ENCODE results near the gene XG. TPM values are rescaled to one million over a fixed set of nuclear protein-coding genes. Genes with fewer than 3 reads are reported as not detected.
"Not testable (repeated sequence)": the region's sequence is repeated elsewhere in the genome, so short reads cannot be mapped to it uniquely, and the experiment has no call there.

The XG gene
- total and polyA plus RNA-seq, 4 donors = 0.21 to 0.71 (median 0.39) TPM

DNA sequence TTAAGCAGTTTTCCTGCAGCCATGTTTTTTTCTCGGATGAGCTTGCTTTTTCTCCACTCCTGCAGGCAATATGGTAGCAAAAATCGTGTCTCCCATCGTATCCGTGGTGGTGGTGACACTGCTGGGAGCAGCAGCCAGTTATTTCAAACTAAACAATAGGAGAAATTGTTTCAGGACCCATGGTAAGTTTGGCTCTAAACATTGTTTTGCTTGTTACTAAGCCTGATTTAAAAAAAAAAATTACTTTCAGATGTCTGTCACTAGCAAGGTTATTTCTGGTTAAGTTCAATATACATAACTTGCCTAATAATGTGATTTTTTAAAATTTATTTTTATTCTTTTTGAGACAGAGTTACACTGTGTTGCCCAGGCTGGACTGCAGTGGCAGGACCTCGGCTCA, 59.4 kb downstream of the XG start:
- H3K9me3 ChIP-seq (ENCODE audit: control insufficient read depth in 4 of 4, insufficient read depth in 3 of 4, low read length in 3 of 4) = peaks cover 0 to 2% (median 0%) of the 10 kb centered on the region in 4 donors
- no peak overlapping the region for H3K4me3 ChIP-seq
- H3K36me3 ChIP-seq (ENCODE audit: control insufficient read depth in 4 of 4, insufficient read depth in 4 of 4, low read length in 4 of 4) = no peaks in the 10 kb centered on the region
- WGBS, 2 donors = 85 to 96% methylated on average over 5 of the region's 5 CpGs
- peaks cover 0 to 26% (median 6%) of the 10 kb centered on the region in 3 donors for H3K27me3 ChIP-seq (ENCODE audit: control insufficient read depth in 3 of 3, insufficient read depth in 3 of 3, low read length in 2 of 3)
- H3K27ac ChIP-seq (ENCODE audit: low read depth in 1 of 2, low read length in 1 of 2) = no peak overlapping the region
- TF ChIP-seq, protein P1, sequence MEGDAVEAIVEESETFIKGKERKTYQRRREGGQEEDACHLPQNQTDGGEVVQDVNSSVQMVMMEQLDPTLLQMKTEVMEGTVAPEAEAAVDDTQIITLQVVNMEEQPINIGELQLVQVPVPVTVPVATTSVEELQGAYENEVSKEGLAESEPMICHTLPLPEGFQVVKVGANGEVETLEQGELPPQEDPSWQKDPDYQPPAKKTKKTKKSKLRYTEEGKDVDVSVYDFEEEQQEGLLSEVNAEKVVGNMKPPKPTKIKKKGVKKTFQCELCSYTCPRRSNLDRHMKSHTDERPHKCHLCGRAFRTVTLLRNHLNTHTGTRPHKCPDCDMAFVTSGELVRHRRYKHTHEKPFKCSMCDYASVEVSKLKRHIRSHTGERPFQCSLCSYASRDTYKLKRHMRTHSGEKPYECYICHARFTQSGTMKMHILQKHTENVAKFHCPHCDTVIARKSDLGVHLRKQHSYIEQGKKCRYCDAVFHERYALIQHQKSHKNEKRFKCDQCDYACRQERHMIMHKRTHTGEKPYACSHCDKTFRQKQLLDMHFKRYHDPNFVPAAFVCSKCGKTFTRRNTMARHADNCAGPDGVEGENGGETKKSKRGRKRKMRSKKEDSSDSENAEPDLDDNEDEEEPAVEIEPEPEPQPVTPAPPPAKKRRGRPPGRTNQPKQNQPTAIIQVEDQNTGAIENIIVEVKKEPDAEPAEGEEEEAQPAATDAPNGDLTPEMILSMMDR (IDR thresholded peaks at IDR 0.05; ENCODE audit: control extremely low read depth, extremely low read depth) = no peak
- ATAC-seq (ENCODE audit: insufficient read depth, low FRiP score) (no peak), DNase-seq (no peak)
- H3K9ac ChIP-seq (ENCODE audit: insufficient read depth in 1 of 2, low read length in 2 of 2) = no peak overlapping the region
- peaks cover 0 to 1% (median 0%) of the 10 kb centered on the region in 5 donors for H3K4me1 ChIP-seq (ENCODE audit: control insufficient read depth in 5 of 5, insufficient read depth in 5 of 5, low read length in 5 of 5)

DNA sequence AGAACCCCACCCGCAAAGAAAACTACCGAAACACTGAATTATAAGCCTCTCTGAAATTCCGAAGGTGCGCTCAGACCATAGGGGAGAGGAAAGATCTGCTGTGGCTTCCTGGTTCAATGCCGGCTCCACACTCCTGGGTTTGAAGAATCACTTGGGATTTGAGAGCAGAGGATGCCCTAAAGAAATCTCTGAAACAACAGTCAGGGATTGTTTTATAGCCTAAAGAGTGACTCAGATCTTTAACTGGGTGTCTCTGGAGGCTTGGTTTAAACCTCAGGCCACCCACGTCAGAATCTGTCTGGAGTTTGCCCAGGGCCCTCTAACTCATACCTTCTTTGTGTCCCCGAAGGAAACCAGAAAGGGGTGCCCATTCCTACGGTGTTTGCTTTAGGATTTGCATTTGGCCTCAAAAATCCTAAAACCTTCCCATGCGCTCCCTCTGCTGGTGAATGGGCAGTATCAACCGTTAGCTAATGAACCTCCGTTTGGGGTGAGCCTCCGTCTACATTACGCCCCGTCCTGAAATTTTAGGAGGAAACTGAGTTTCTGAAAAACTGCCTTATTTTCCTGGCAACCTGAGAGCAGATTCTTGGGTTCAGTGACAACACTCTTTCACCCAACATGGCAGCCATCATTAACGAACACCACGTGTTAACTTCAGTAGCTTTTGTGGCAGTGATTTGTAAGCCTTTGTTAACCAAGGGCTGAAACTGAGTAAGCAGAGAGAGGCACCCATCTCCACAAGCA, 60.5 kb downstream of the XG start:
- ATAC-seq (ENCODE audit: insufficient read depth, low FRiP score) (peak; percentile 58), DNase-seq (peak; percentile 52 to 64 (median 55))
- Histone ChIP-seq H3K9ac (ENCODE audit: insufficient read depth in 1 of 2, low read length in 2 of 2) (peak overlapping the region in 1 of 2 donors; percentile 38), H3K27me3 (ENCODE audit: control insufficient read depth in 3 of 3, insufficient read depth in 3 of 3, low read length in 2 of 3) (peaks cover 0 to 21% (median 3%) of the 10 kb centered on the region in 3 donors)
- not testable (repeated sequence) for H3K27ac ChIP-seq (ENCODE audit: low read depth in 1 of 2, low read length in 1 of 2); H3K36me3 ChIP-seq (ENCODE audit: control insufficient read depth in 4 of 4, insufficient read depth in 4 of 4, low read length in 4 of 4); H3K9me3 ChIP-seq (ENCODE audit: control insufficient read depth in 4 of 4, insufficient read depth in 3 of 4, low read length in 3 of 4); H3K4me1 ChIP-seq (ENCODE audit: control insufficient read depth in 5 of 5, insufficient read depth in 5 of 5, low read length in 5 of 5); H3K4me3 ChIP-seq
- WGBS, 2 donors = 26 to 35% methylated on average over 12 to 15 of the region's 16 CpGs

DNA sequence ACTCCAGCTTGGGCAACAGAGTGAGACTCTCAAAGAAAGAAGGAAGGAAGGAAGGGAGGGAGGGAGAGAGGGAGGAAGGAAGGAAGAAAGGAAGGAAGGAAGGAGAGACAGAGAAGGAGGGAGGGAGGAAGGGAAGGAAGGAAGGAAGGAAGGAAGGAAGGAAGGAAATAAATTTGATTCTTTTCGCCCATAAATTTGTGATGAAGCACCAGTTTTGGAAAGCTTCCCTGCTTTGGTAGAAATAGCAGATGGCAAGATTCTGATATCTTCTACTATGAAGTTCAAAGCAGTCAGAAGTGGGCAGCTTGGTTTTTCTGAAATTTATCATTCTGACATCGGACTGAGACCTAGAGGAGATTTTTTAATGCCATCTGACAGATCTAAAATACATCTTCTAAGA, 65.2 kb downstream of the XG start:
- Histone ChIP-seq H3K4me1 (ENCODE audit: control insufficient read depth in 5 of 5, insufficient read depth in 5 of 5, low read length in 5 of 5) (peaks cover 0 to 1% (median 0%) of the 10 kb centered on the region in 5 donors), H3K27me3 (ENCODE audit: control insufficient read depth in 3 of 3, insufficient read depth in 3 of 3, low read length in 2 of 3) (peaks cover 0 to 15% (median 6%) of the 10 kb centered on the region in 3 donors), H3K36me3 (ENCODE audit: control insufficient read depth in 4 of 4, insufficient read depth in 4 of 4, low read length in 4 of 4) (no peaks in the 10 kb centered on the region), H3K9ac (ENCODE audit: insufficient read depth in 1 of 2, low read length in 2 of 2) (no peak overlapping the region), H3K4me3 (no peak overlapping the region), H3K27ac (ENCODE audit: low read depth in 1 of 2, low read length in 1 of 2) (no peak overlapping the region), H3K9me3 (ENCODE audit: control insufficient read depth in 4 of 4, insufficient read depth in 3 of 4, low read length in 3 of 4) (no peaks in the 10 kb centered on the region)
- 61 to 74% methylated on average over 2 of the region's 2 CpGs for WGBS, 2 donors
- ATAC-seq (ENCODE audit: insufficient read depth, low FRiP score) = no peak
- DNase-seq = no peak
- TF ChIP-seq, protein P1 (IDR thresholded peaks at IDR 0.05; ENCODE audit: control extremely low read depth, extremely low read depth) = no peak

DNA sequence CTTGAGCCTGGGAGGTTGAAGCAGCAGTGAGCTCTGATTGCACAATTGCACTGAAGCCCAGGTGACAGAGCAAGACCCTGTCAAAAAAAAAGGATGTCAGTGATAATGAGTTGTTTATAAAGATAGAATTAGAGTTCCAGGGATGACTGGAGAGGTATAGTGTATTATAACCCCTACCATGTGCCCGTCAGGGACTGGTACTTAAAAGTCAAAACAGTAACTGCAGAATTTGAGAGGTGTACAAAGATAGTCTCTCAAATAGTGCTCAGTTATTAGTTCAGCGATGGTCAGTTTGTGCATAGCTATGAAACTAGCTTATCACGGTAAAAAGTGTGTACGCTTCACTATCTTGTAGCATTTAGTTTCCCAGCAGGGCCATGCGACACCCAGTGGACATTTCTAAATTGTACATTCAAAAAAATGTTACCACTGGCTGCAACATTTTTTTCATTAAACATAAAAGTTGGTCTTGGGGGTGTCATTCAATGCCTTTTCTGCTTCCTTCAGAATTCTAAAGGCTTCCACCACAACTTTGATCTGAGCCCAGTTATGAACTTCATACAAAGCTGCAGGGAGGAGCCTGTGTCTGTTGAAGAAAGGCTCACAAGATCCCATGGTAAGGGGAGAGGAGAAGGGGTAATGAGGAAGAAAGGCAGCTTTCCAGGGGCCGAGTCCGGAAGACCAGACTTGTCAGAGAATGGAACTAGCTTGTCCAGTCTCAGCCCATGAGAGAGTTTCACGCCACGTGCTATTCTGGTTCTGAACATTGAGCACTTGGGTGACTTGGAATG, 67.7 kb downstream of the XG start:
- H3K4me1 ChIP-seq (ENCODE audit: control insufficient read depth in 5 of 5, insufficient read depth in 5 of 5, low read length in 5 of 5) = no peaks in the 10 kb centered on the region
- peaks cover 0 to 7% (median 2%) of the 10 kb centered on the region in 3 donors for H3K27me3 ChIP-seq (ENCODE audit: control insufficient read depth in 3 of 3, insufficient read depth in 3 of 3, low read length in 2 of 3)
- DNase-seq = peak in 1 of 3 donors; percentile 38
- no peak overlapping the region for H3K4me3 ChIP-seq
- no peaks in the 10 kb centered on the region for H3K9me3 ChIP-seq (ENCODE audit: control insufficient read depth in 4 of 4, insufficient read depth in 3 of 4, low read length in 3 of 4)
- ATAC-seq (ENCODE audit: insufficient read depth, low FRiP score) = no peak
- WGBS, 2 donors = 54 to 75% methylated on average over 9 of the region's 9 CpGs
- peak overlapping the region in 1 of 2 donors; percentile 26 for H3K27ac ChIP-seq (ENCODE audit: low read depth in 1 of 2, low read length in 1 of 2)
- H3K36me3 ChIP-seq (ENCODE audit: control insufficient read depth in 4 of 4, insufficient read depth in 4 of 4, low read length in 4 of 4) = no peaks in the 10 kb centered on the region
- no peak overlapping the region for H3K9ac ChIP-seq (ENCODE audit: insufficient read depth in 1 of 2, low read length in 2 of 2)
- TF ChIP-seq, protein P1 (IDR thresholded peaks at IDR 0.05; ENCODE audit: control extremely low read depth, extremely low read depth) = no peak

Measured in lung (tissue), 12 donors.